A673 (cell line): ENCODE results near the gene TTC28.

Experiments used
- CTCF ChIP-seq: fragments of 300-800, 200-600 bp; sonication (generic); conservative IDR thresholded peaks from 2 replicates; pipeline ENCODE4 v1.5.1; 2017; ENCODE audit warnings: low read depth, mild to moderate bottlenecking, antibody characterized with exemption, low read length, moderate library complexity, mixed read lengths
- EZH2 ChIP-seq: fragments of 200-600 bp; sonication (generic); IDR thresholded peaks from 2 replicates; pipeline ENCODE4 v1.6.1; 2017; ENCODE audit warnings: borderline replicate concordance, low read depth, mild to moderate bottlenecking, mixed read lengths, antibody characterized with exemption, low read length; ENCODE audit not compliant: poor library complexity, severe bottlenecking

GRCh38 chr22:28024422-28024888 is 655.2 kb downstream of the TTC28 start:
- no peak for TF ChIP-seq EZH2
- no peak for TF ChIP-seq CTCF
